GM19238 (cell line): Measurements from ENCODE around the gene NFASC.

Experiments
- DNase-seq: peaks from one replicate; pipeline ENCODE4 v3.0.0; 2011; ENCODE audit warnings: low spot score; ENCODE audit not compliant: insufficient read length

NFASC gene

GRCh38 chr1:204887846-204888245 is 17.2 kb downstream of the NFASC start:
- DNase-seq, result no peak

- no peak for DNase-seq
Measured at GRCh38 chr1:204888294-204888693, 17.6 kb downstream of the NFASC start.

GRCh38 chr1:204889681-204890383 is 19.2 kb downstream of the NFASC start:
- DNase-seq, result no peak

DNA sequence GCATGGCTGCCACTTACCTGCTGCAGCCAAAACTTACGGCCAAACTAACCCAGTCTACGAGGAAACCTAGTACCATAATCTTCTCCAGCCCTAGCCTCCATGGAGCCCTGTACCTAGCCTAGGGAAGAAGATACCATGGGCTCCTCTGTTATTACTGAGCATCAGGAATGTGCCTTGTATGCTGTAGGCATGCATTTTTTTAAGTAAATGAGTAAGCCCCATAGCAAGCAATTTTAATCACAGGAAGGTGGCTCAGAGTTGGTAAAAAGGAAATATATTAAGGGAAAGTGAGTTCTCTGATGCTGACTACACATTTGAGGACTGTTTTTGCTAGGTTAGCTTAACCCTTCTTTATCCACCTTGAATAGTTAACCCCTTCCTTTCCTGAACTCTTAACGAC is 21.2 kb downstream of the NFASC start:
- no peak for DNase-seq

DNA sequence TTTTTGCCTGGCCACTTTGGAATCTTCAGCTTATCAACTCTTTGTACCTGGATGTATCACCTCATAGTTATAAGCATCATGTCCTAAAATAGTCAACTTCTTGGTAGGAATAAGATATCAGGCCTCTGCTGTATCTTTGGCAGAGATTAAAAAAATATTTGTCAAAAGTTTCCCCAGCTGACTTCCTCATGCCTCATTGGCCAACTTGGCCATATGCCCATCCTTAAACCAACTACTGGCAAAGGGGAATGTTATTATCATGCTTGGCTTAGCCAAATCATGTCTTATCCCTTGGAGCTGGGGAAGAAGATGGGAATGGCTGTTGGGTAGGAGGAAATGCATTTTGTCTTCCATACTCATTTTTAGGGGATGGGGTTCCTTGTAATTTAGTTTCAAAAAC is 23.4 kb downstream of the NFASC start:
- no peak for DNase-seq

DNA sequence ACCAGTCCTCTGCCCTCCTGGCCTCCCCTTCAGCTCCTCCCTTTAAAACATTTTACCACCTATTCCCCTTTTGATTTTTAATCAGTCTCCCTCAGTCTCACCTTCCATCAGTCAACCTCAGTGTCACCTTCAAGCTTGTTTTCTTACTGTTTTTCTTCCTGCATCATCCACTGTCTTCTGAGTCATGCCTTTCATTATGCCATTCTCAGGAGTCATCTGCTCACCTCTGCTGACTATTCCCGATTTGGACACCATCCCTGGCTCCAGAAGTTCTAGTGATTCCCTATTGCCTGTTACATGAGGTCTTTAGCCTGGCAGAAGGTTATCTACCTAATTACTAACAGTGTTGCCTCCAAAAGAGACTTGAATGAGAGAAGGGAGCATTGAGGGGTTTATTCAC is 23.9 kb downstream of the NFASC start:
- DNase-seq, result no peak

- no peak for DNase-seq
Measured at GRCh38 chr1:204896023-204896422, 25.4 kb downstream of the NFASC start.

GRCh38 chr1:204896787-204897469 is 26.3 kb downstream of the NFASC start:
- DNase-seq, result no peak

DNA sequence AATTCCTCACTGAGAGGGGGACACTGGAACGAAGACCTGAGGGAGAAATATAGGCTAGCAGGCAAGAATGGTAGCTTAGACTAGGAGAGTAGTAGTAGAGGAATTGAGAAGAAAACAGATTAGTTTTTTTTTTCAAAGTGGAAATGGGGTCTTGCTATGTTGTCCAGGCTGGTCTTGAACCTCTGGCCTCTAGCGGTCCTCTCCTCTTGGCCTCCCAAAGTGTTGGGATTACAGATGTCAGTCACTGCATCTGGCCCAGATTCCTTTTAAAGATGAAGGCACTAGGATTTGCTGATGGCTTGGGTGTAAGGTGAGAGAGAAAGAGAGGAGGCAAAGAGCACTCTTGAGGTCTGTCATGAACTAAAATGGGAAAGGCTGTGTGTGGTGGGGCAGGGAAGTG is 30.1 kb downstream of the NFASC start:
- DNase-seq, result no peak

GRCh38 chr1:204902671-204903070 is 32.0 kb downstream of the NFASC start:
- DNase-seq, result no peak

GRCh38 chr1:204904228-204904810 is 33.7 kb downstream of the NFASC start:
- no peak for DNase-seq

- DNase-seq, result no peak
Measured at GRCh38 chr1:204909109-204909508, 38.4 kb downstream of the NFASC start.

GRCh38 chr1:204915861-204916495 is 45.3 kb downstream of the NFASC start:
- DNase-seq, result no peak

GRCh38 chr1:204917802-204918201 is 47.1 kb downstream of the NFASC start:
- no peak for DNase-seq

DNA sequence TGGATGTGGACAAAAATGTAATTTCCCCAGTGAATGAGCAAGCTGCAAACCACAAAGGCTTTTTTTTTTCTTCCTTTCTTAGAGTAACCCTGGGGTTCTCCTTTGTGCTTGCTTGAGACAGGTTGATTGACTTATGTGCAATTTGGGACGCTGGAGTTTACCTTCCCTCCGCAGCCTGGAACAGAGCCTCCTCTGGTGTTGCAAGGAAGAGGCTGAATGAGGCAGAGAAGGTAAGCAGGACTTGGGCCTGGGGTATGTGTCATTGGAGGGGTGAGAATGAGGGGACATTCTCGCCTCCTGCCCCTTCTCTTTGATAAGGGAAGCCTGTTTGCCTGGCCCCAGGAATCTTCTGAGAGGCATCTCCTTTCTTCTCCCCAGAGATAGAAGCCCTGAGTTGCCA is 49.8 kb downstream of the NFASC start:
- no peak for DNase-seq

GRCh38 chr1:204920967-204921366 is 50.3 kb downstream of the NFASC start:
- DNase-seq, result no peak

GRCh38 chr1:204921855-204922516 is 51.3 kb downstream of the NFASC start:
- DNase-seq, result no peak

DNA sequence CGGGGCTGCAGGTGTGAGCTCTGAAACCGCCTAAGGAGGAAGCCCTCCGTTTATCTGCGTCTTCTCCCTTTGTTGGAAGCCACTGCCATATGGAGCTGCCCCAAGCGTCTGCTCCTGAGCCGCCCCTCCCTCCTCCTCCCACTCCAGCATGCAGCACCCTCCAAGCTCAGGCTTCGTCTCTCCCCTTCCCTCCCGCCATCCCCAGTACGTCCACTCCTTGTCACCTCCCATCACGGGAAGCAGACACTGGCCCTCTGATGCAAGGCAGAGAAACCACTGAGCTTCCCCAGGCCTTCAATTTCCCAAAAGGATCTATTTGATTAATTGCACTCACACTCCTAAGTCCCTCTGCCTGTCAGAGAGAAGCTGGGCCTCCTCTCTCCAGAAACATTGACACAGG is 52.5 kb downstream of the NFASC start:
- no peak for DNase-seq

- DNase-seq, result no peak
Measured at GRCh38 chr1:204923626-204924012, 53.0 kb downstream of the NFASC start.

DNA sequence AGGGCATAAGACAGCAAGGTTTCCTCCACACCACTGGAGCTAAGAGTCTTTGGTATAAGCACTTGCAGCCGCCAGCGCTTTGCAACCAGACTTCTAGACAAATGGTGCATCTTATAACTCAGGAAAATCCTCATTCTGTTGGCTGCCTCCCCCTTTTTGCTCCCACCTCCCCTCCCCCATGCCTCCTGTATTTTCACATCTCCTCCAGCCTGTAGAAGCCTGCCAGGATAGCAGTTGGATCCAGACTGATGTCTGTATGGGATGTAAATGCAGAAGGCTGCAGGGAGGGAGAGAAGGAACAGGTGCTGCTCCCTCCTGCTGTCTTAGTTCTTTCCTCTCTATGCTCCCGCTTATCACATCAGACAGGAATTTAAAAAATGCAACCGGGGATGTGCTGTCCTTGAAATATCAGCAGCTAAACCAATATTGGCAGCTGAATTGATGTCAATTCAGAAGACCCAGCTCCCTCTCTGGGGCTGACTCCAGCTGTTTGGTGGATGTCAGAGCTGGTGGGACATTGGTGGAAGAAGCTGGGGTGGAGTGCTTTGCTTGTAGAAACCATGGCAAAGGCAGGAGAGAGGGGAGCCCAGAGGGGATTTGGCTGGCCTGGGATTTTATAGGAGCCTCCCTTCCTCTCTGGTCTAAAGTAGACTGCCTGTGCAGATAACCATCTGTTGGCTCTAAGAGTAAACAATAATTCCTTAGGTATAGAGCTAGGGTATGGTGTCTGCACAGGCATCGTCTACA is 53.5 kb downstream of the NFASC start:
- no peak for DNase-seq

GRCh38 chr1:204925701-204926100 is 55.0 kb downstream of the NFASC start:
- DNase-seq, result no peak
